Urothelium cell line (cell line): ENCODE measurements around the gene SLC22A14.

ENCODE experiments used
- DNase-seq: peaks from one replicate; pipeline ENCODE4 v3.0.0; 2011; ENCODE audit warnings: low spot score, mixed read lengths
- FAIRE-seq: peaks from 2 replicates; lab custom pipeline; 2011; peaks lifted over from hg19 to GRCh38; lab: Jason Lieb, UNC

SLC22A14 gene

GRCh38 chr3:38337703-38338102 is 55.6 kb downstream of the SLC22A14 start:
- DNase-seq (no peak), FAIRE-seq (no peak)

GRCh38 chr3:38343797-38344594 is 61.9 kb downstream of the SLC22A14 start:
- DNase-seq (no peak), FAIRE-seq (no peak)

- FAIRE-seq = no peak
- DNase-seq = no peak
Measured at GRCh38 chr3:38345879-38346586, 63.9 kb downstream of the SLC22A14 start.

- DNase-seq = peak; percentile 94
- peak; percentile 97 for FAIRE-seq
Measured at GRCh38 chr3:38346587-38347410, 64.7 kb downstream of the SLC22A14 start, which contains the start of gene XYLB. TSS of gene XYLB (plus strand) at chr3:38346785. CDS start at chr3:38346869, 84 bp downstream.

- DNase-seq (no peak), FAIRE-seq (no peak)
Measured at GRCh38 chr3:38347421-38348200, 65.5 kb downstream of the SLC22A14 start.

GRCh38 chr3:38348903-38349302 is 66.8 kb downstream of the SLC22A14 start:
- FAIRE-seq (no peak), DNase-seq (no peak)

GRCh38 chr3:38349684-38350359 is 67.7 kb downstream of the SLC22A14 start:
- no peak for FAIRE-seq
- no peak for DNase-seq

GRCh38 chr3:38353151-38353550 is 71.1 kb downstream of the SLC22A14 start:
- DNase-seq = no peak
- no peak for FAIRE-seq

GRCh38 chr3:38354588-38355330 is 72.7 kb downstream of the SLC22A14 start:
- FAIRE-seq = no peak
- no peak for DNase-seq

GRCh38 chr3:38359038-38359437 is 76.9 kb downstream of the SLC22A14 start:
- no peak for FAIRE-seq
- no peak for DNase-seq

GRCh38 chr3:38360345-38360744 is 78.3 kb downstream of the SLC22A14 start:
- no peak for FAIRE-seq
- no peak for DNase-seq

GRCh38 chr3:38361496-38361895 is 79.4 kb downstream of the SLC22A14 start:
- FAIRE-seq (no peak), DNase-seq (no peak)

GRCh38 chr3:38362825-38363224 is 80.7 kb downstream of the SLC22A14 start:
- no peak for DNase-seq
- no peak for FAIRE-seq

- DNase-seq (no peak), FAIRE-seq (no peak)
Measured at GRCh38 chr3:38364721-38365400, 82.8 kb downstream of the SLC22A14 start.

GRCh38 chr3:38365469-38366062 is 83.5 kb downstream of the SLC22A14 start:
- DNase-seq = no peak
- no peak for FAIRE-seq

GRCh38 chr3:38366082-38366481 is 84.0 kb downstream of the SLC22A14 start:
- DNase-seq (no peak), FAIRE-seq (no peak)

GRCh38 chr3:38367779-38368178 is 85.7 kb downstream of the SLC22A14 start:
- DNase-seq (no peak), FAIRE-seq (no peak)
